Central memory CD4-positive, alpha-beta T cell (primary cell): ENCODE data around the gene NPPB.

Experiments
- DNase-seq: peaks from one replicate; pipeline ENCODE4 v3.0.0; 2022

NPPB gene

DNA sequence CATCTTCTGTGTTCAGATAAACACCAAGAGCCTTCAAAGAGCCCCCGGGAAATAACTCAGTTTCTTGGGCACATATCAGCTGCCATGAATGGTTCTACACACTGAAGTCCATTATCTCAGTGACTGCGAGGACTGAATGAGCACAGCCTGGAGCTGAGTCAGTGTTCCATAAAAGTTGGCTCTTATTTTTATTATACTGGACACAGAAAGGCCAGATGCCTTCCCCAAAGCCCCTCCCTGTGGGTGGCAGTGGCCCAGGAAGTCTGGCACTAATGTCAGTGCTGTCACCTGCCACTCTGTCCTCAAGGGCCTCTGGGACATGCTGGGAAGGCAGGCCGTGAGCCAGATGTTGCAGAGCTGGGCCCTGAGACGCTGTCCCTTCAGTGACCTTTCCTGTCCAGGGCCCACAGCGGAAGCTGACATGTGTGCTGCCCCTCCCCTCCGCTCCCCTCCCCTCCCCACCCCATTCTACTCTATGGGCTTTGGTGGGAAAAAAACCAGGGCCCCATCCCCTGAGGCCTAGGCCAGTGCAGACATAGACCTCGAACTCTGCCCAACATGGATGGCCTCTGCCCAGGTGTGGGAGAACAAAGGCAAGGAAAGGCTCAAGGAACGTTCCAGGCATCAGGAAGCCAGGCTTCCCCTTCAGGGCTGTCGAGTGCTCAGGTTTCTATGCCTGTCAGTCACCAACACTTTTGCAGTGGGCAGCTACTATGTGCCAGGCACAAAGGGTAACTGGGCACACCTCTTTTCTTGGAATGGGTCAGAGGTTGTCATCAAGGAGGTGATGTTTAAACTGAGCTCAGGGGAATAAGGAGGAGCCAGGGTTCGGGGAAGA, 22.4 kb upstream of the NPPB start:
- no peak for DNase-seq

DNA sequence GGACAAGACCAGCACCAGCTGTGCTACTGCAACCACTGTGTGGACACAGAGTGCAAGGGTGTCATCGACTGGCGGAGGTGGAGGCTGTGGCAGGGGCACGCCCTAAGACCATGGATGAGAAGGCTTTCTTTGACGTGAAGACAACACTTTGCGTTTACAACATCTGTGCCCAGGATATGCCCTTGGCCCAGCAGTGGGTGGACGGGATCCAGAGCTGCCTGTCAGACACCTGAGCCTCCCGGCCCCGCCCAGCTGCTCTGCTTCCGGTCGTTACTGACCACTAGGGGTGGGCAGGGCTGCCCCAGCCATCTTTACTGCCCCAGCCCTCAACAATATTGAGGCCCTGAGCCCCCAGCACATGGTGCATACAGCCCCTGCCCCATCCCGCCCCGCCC, 21.4 kb upstream of the NPPB start:
- DNase-seq = no peak

GRCh38 chr1:11879311-11880180, 20.8 kb upstream of the NPPB start:
- DNase-seq = no peak

GRCh38 chr1:11878891-11879190, 20.1 kb upstream of the NPPB start:
- DNase-seq = no peak

DNA sequence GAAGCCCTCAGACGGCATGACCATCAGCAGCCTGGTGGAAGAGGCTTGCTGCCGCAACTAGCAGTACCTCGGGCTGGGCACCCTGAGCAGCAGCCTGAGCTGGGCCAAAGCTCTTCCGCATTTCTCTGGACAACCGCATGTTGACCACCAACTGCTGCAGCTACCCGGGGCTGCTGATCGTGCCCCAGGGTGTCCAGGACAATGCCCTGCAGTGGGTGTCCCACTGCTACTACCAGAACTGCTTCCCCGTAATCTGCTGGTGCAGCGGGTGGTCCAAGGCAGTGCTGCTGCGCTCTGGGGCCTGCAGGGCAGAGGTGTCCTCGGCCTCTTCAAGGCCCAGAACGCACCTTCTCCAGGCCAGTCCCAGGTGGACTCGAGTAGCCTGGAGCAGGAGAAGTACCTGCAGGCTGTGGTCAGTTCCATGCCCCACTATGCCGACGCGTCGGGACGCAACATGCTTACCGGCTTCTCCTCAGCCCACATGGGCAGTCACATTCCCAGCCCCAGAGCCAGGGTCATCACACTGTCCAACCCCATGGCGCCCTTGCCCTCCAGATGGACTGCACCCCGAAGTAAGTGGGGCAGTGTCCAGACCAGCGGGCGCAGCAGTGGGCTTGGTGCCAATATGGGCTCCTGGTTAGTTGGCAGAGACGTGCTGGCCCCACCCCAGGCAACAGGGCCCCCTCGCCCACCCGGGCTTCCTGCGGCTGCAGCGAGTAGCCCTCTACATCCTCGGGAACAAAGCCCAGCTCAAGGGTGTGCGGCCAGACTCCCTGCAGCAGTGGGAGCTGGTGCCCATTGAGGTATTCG, 19.5 kb upstream of the NPPB start:
- DNase-seq = no peak

GRCh38 chr1:11877074-11877473, 18.3 kb upstream of the NPPB start:
- no peak for DNase-seq

GRCh38 chr1:11875094-11875493, 16.3 kb upstream of the NPPB start:
- no peak for DNase-seq

- DNase-seq = no peak
These were observed 15.9 kb upstream of the NPPB start for GRCh38 chr1:11874624-11875023.

DNA sequence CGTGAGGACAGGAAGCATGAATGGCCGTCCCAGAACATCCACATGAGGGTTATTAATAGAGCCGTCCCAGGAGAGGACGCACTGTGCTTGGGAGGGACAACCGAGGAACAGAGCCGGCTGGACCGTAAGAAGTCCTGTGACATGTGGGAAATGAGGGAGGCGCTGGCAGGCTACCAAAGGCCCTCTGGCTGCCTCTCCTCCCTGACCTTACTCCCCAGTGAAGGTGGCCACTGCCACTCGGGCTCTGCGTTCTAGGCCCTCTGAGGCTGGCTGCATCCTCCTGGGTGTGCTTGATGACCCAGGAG, 15.5 kb upstream of the NPPB start:
- DNase-seq = no peak

GRCh38 chr1:11873395-11874257, 14.9 kb upstream of the NPPB start:
- DNase-seq = no peak

DNA sequence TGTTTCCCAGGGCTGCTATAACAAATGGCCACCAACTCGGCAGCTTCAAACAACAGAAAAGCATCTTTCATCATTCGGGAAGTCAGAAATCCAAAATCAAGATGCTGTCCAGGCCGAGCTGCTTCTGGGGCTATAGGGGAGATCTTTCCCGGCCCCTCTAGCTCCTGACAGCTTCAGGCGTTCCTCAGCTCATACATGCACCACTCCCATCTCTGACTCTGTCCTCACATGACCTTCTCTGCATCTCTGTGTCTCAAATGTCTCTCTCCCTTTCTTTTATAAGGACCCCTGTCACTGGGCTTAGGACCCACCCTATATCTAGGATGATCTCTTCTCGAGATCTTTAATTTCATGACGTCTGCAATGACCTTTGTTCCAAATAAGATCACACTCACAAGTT, 13.8 kb upstream of the NPPB start:
- no peak for DNase-seq

DNA sequence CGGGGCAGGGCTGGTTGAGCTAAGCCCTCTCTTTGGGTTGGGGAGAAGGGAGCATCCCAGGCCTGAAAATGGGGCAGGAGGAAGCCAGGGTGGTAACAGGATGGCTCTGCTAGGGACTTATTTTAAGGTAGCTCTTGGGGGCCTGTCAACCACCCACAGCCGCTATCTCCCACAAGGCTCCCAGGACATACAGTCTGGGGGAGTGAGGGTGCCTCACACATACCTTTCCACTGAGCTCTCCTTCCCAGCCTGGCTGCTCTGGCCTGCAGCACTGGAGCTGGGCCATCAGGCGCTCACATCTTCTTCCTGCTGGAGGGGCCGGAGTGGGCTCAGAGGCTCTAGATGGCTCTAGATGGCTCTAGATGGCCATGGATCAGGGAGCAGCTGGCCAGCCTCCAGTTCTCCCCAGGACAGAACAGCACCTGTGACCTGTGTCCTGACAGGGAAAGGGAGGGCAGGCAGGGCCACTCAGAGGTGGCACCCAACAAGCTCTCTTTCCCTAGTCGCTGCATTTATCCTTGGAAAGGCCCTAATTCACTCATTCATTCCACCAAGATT, 11.0 kb upstream of the NPPB start:
- DNase-seq = no peak

DNA sequence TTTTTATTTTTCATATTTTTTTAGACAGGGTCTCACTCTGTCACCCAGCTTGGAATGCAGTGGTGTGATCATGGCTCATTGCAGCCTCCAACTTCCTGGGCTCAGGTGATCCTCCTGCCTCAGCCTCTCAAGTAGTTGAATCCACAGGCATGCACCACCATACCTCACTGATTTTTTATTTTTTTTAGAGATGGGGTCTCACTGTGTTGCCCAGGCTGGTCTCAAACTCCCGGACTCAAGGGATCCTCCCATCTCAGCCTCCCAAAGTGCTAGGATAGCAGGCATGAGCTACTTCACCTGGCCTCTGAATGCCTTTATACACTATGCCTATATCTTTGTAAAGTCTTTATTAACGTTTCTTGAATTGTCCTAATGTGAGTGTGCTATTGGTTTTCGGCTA, 10.4 kb upstream of the NPPB start:
- DNase-seq = no peak

DNA sequence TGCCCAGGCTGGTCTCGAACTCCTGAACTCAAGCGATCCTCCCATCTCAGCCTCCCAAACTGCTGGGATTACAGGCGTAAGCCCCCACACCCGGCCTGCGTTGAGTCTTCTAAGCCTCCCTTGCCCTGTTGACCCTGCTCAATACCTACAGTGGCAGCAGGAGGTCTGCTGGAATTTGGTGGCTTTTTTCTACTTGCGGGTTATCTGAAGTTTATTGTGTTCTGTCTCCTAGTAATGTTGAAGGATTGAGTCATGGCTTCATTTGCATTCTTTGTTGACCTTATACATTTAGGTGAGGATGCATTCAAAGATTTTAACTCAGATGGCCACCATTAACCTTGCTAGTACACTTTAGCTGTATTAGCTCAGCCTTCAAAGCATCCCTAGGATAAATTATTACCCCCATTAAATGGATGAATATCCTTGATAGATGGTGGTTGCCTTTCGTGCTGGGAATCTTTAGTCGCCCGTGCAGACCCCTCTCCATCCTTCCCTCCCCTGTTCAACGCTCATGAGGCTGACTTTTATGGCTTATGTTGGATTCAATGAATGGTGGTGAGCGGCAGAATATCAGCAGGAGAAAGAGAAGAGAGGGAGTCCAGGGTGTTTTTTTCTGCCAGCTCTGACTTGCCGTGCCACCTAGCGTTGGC, 9.7 kb upstream of the NPPB start:
- no peak for DNase-seq

DNA sequence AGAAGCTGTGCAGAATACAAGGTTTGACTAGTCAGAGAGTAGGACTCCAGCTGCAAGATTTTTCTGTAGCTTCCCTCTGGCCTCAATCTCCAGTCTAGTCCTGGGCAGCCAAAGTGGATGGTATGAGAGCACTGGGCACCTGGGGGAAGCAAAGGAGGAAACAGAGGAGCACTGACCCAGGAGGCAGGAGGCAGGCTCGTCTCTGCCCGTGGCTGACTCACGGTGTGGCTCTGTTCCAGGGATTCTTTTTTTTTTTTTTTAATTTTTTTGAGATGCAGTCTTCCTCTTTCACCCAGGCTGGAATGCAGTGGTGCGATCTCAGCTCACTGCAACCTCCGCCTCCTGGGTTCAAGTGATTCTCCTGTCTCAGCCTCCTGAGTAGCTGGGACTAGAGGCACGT, 4.1 kb upstream of the NPPB start:
- DNase-seq = no peak

DNA sequence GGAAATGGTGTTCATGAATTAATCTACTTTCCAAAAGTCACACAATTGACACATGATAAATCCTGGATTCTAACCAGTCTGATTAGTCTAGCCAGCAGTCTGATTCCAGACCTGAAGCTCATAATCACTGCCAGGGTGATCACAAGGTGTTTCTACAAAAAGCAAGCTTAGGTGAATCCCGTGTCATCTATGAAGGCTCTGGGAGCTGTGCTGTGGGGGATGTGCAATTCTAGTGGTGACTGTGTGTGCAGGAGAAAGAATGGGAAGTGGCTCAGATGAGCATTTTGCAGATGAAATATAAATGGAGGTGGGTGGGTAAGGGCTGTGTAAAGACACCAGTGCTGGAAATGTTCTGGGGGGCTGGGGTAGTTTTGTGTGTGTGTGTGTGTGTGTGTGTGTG, 1.8 kb upstream of the NPPB start:
- no peak for DNase-seq

GRCh38 chr1:11860083-11860482, 1.3 kb upstream of the NPPB start:
- DNase-seq = no peak

- DNase-seq = peak; percentile 57
These were observed 475 bp upstream of the NPPB start for GRCh38 chr1:11858968-11859871.

DNA sequence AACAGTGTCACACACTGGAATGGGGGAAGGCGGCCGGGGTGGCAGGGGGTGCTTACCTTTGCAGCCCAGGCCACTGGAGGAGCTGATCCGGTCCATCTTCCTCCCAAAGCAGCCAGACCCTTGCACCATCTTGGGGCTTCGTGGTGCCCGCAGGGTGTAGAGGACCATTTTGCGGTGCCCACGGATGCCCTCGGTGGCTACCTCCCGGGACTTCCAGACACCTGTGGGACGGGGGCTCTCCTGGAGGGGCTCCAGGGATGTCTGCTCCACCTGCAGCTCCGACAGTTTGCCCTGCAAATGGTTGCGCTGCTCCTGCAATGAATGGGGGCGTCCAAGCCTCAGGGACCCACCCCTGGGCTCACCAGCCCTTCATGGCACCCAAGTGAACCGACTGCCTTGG, 587 bp downstream of the NPPB start:
- DNase-seq = no peak

- DNase-seq = no peak
These were observed 1.4 kb downstream of the NPPB start for GRCh38 chr1:11857164-11857851.
